A549 treated with CORT108297 at 1 μM for 4 hours (cell line): ENCODE measurements around the gene DPY19L3. TPM values are rescaled to one million over a fixed set of nuclear protein-coding genes. Genes with fewer than 3 reads are reported as not detected.

ENCODE experiments used
- total RNA-seq: library from RNA; stranded (reverse); fragments of 200-300 nt; extraction: Qiagen RNA extraction; gene quantifications from 5 replicates; pipeline ENCODE4 v1.2.3, GENCODE V29; 2022

Gene DPY19L3, protein sequence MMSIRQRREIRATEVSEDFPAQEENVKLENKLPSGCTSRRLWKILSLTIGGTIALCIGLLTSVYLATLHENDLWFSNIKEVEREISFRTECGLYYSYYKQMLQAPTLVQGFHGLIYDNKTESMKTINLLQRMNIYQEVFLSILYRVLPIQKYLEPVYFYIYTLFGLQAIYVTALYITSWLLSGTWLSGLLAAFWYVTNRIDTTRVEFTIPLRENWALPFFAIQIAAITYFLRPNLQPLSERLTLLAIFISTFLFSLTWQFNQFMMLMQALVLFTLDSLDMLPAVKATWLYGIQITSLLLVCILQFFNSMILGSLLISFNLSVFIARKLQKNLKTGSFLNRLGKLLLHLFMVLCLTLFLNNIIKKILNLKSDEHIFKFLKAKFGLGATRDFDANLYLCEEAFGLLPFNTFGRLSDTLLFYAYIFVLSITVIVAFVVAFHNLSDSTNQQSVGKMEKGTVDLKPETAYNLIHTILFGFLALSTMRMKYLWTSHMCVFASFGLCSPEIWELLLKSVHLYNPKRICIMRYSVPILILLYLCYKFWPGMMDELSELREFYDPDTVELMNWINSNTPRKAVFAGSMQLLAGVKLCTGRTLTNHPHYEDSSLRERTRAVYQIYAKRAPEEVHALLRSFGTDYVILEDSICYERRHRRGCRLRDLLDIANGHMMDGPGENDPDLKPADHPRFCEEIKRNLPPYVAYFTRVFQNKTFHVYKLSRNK
- total RNA-seq, result 10.3 to 15.0 TPM (median 12.7 TPM) in 5 replicates

DNA sequence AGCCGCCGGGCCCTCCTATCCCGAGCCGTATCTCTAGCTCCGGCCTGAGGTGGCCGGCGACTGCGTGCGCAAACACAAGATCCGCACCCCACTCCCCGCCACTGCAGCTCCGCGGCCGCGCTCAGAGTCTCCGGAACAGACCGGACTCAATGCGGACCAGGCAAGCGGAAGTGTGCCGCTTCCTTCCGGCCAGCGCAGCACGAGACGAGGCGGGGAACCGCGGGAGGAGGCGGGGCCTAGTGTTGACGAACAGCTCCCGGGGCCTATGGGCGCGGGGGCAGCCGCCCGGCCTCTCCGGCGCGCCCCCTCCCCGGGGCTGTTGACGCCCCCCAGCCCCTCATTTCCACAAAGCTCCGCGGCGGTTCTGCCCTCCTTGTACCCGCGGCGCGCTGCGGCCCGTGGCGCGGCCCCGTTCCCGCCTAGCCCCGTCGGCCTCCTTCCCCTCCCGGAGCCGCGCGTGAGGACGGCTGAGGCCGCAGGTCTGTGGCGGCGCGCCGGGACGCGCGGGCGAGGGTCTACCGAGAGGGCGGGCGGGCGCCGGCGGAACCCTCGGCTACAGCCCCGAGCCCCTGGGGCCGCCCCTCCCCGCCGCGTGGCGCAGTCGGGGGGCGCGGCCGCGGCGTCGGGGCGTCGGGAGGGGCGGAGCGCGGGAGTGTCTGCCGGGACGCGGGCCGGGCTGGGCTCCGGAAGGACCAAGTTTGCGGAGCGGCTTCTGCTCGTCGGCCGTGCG, at the start of gene DPY19L3:
Gene DPY19L3, plus strand, starts transcription at position 340 of the 730 bp plus-strand sequence. CDS start 2,484 bp downstream, outside the sequence.

Other genes starting within 250 kb of the DPY19L3 start
- gene ZNF507, start 60.2 kb upstream of the DPY19L3 start, total RNA-seq, result 12.1 to 19.5 TPM (median 15.3 TPM) in 5 replicates
- 422 to 489 TPM (median 445 TPM) in 5 replicates for gene PDCD5, start 175.4 kb downstream of the DPY19L3 start, total RNA-seq